ENCODE measurements around the gene TMOD1. TPM values are rescaled to one million over a fixed set of nuclear protein-coding genes. Genes with fewer than 3 reads are reported as not detected.
"Not testable (repeated sequence)": the region's sequence is repeated elsewhere in the genome, so short reads cannot be mapped to it uniquely, and the experiment has no call there.

TMOD1 gene
- total and polyA plus RNA-seq, 2 donors (not counting 1 experiment from before 2014, with no cell fraction given): 0.98 to 4.0 TPM

DNA sequence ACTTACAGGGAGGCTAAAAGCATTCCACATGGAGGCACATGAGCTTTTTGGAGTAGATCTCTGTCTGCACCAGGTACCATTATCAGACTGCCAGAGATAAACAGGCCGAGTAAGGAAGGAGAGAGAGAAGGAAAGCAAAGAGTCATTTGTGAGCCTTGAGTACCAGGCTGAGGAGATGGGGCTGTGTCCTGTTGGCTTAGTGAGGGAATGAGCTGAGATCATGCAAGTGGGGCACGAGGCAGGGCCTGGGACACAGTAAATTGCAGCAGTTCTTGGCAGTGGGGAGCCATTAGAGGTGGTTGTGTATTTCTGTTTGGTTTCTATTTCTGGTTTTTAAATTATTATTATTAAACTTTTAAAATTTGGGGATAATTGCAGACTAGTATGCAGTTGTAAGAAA, 78.4 kb downstream of the TMOD1 start:
- no peak overlapping the region for H3K4me3 ChIP-seq (replicated peaks in 1 of 4; ENCODE audit: control extremely low read depth in 1 of 4, insufficient read depth in 1 of 4, low read depth in 3 of 4, low read length in 4 of 4)
- no peaks in the 10 kb centered on the region for H3K4me1 ChIP-seq (ENCODE audit: control insufficient read depth, extremely low read depth, insufficient read depth, low read length)
- DNase-seq (ENCODE audit: low read depth in 2 of 2): no peak
- H3K36me3 ChIP-seq (ENCODE audit: control insufficient read depth, insufficient read depth, low read length): no peaks in the 10 kb centered on the region
- H3K9ac ChIP-seq (ENCODE audit: insufficient read depth, low read length): no peak overlapping the region
- no peaks in the 10 kb centered on the region for H3K9me3 ChIP-seq (ENCODE audit: control insufficient read depth, insufficient read depth, low read depth, low read length)
- H4K20me1 ChIP-seq (ENCODE audit: control insufficient read depth, extremely low read depth, insufficient read depth, low read length): no peaks in the 10 kb centered on the region
- no peaks in the 10 kb centered on the region for H3K79me2 ChIP-seq (ENCODE audit: control insufficient read depth, insufficient read depth, low read length)
- no peak for TF ChIP-seq EZH2 (IDR thresholded peaks at IDR 0.05; ENCODE audit: low read length, missing control alignments)
- TF ChIP-seq, protein P1, sequence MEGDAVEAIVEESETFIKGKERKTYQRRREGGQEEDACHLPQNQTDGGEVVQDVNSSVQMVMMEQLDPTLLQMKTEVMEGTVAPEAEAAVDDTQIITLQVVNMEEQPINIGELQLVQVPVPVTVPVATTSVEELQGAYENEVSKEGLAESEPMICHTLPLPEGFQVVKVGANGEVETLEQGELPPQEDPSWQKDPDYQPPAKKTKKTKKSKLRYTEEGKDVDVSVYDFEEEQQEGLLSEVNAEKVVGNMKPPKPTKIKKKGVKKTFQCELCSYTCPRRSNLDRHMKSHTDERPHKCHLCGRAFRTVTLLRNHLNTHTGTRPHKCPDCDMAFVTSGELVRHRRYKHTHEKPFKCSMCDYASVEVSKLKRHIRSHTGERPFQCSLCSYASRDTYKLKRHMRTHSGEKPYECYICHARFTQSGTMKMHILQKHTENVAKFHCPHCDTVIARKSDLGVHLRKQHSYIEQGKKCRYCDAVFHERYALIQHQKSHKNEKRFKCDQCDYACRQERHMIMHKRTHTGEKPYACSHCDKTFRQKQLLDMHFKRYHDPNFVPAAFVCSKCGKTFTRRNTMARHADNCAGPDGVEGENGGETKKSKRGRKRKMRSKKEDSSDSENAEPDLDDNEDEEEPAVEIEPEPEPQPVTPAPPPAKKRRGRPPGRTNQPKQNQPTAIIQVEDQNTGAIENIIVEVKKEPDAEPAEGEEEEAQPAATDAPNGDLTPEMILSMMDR (conservative IDR thresholded peaks at IDR 0.05 in 1 of 2, IDR thresholded peaks at IDR 0.05 in 1 of 2; ENCODE audit: low read depth in 1 of 2, low read length in 2 of 2): no peak
- H3K27me3 ChIP-seq (ENCODE audit: control insufficient read depth, insufficient read depth, low read length): no peaks in the 10 kb centered on the region
- H3K27ac ChIP-seq (ENCODE audit: insufficient read depth, low read length): no peak overlapping the region
- no peak overlapping the region for H2AFZ ChIP-seq (ENCODE audit: low read length)
- no peak overlapping the region for H3K4me2 ChIP-seq (ENCODE audit: extremely low read depth, insufficient read depth, low read length)

DNA sequence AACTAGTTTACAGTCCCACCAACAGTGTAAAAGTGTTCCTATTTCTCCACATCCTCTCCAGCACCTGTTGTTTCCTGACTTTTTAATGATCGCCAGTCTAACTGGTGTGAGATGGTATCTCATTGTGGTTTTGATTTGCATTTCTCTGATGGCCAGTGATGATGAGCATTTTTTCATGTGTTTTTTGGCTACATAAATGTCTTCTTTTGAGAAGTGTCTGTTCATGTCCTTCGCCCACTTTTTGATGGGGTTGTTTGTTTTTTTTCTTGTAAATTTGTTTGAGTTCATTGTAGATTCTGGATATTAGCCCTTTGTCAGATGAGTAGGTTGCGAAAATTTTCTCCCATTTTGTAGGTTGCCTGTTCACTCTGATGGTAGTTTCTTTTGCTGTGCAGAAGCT, 80.1 kb downstream of the TMOD1 start:
- H3K27me3 ChIP-seq (ENCODE audit: control insufficient read depth, insufficient read depth, low read length); H3K4me3 ChIP-seq (replicated peaks in 1 of 4; ENCODE audit: control extremely low read depth in 1 of 4, insufficient read depth in 1 of 4, low read depth in 3 of 4, low read length in 4 of 4); H3K9ac ChIP-seq (ENCODE audit: insufficient read depth, low read length); H3K9me3 ChIP-seq (ENCODE audit: control insufficient read depth, insufficient read depth, low read depth, low read length); H3K36me3 ChIP-seq (ENCODE audit: control insufficient read depth, insufficient read depth, low read length); H3K4me1 ChIP-seq (ENCODE audit: control insufficient read depth, extremely low read depth, insufficient read depth, low read length); H4K20me1 ChIP-seq (ENCODE audit: control insufficient read depth, extremely low read depth, insufficient read depth, low read length); H3K27ac ChIP-seq (ENCODE audit: insufficient read depth, low read length); H3K79me2 ChIP-seq (ENCODE audit: control insufficient read depth, insufficient read depth, low read length); DNase-seq (ENCODE audit: low read depth in 2 of 2); H2AFZ ChIP-seq (ENCODE audit: low read length); H3K4me2 ChIP-seq (ENCODE audit: extremely low read depth, insufficient read depth, low read length): not testable (repeated sequence)

DNA sequence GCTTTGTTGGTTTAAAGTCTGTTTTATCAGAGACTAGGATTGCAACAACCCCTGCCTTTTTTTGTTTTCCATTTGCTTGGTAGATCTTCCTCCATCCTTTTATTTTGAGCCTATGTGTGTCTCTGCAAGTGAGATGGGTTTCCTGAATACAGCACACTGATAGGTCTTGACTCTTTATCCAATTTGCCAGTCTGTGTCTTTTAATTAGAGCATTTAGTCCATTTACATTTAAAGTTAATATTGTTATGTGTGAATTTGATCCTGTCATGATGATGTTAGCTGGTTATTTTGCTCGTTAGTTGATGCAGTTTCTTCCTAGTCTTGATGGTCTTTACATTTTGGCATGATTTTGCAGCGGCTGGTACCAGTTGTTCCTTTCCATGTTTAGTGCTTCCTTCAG, 83.3 kb downstream of the TMOD1 start:
- not testable (repeated sequence) for DNase-seq (ENCODE audit: low read depth in 2 of 2); H3K9ac ChIP-seq (ENCODE audit: insufficient read depth, low read length); H3K79me2 ChIP-seq (ENCODE audit: control insufficient read depth, insufficient read depth, low read length); H4K20me1 ChIP-seq (ENCODE audit: control insufficient read depth, extremely low read depth, insufficient read depth, low read length); H3K4me1 ChIP-seq (ENCODE audit: control insufficient read depth, extremely low read depth, insufficient read depth, low read length); H3K36me3 ChIP-seq (ENCODE audit: control insufficient read depth, insufficient read depth, low read length); H3K9me3 ChIP-seq (ENCODE audit: control insufficient read depth, insufficient read depth, low read depth, low read length); H3K4me2 ChIP-seq (ENCODE audit: extremely low read depth, insufficient read depth, low read length); H3K4me3 ChIP-seq (replicated peaks in 1 of 4; ENCODE audit: control extremely low read depth in 1 of 4, insufficient read depth in 1 of 4, low read depth in 3 of 4, low read length in 4 of 4); H3K27ac ChIP-seq (ENCODE audit: insufficient read depth, low read length); H3K27me3 ChIP-seq (ENCODE audit: control insufficient read depth, insufficient read depth, low read length); H2AFZ ChIP-seq (ENCODE audit: low read length)

DNA sequence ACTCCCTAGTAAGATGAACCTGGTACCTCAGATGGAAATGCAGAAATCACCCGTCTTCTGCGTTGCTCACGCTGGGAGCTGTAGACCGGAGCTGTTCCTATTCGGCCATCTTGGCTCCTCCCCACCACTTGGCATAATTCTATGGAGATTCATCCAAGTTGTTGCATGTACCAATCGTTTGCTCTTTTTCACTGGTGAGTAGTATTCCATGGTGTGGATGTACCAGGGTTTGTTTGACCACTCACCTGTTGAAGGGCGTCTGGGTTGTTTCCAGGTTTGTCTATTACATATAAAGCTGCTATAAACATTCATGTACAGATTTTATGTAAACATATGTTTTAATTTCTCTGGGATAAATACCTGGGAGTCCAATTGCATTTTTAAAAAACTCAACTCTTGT, 85.4 kb downstream of the TMOD1 start:
- H3K27ac ChIP-seq (ENCODE audit: insufficient read depth, low read length); H2AFZ ChIP-seq (ENCODE audit: low read length); H3K9me3 ChIP-seq (ENCODE audit: control insufficient read depth, insufficient read depth, low read depth, low read length); H3K9ac ChIP-seq (ENCODE audit: insufficient read depth, low read length); H3K27me3 ChIP-seq (ENCODE audit: control insufficient read depth, insufficient read depth, low read length); H3K79me2 ChIP-seq (ENCODE audit: control insufficient read depth, insufficient read depth, low read length); DNase-seq (ENCODE audit: low read depth in 2 of 2); H3K36me3 ChIP-seq (ENCODE audit: control insufficient read depth, insufficient read depth, low read length); H3K4me1 ChIP-seq (ENCODE audit: control insufficient read depth, extremely low read depth, insufficient read depth, low read length); H4K20me1 ChIP-seq (ENCODE audit: control insufficient read depth, extremely low read depth, insufficient read depth, low read length); H3K4me3 ChIP-seq (replicated peaks in 1 of 4; ENCODE audit: control extremely low read depth in 1 of 4, insufficient read depth in 1 of 4, low read depth in 3 of 4, low read length in 4 of 4); H3K4me2 ChIP-seq (ENCODE audit: extremely low read depth, insufficient read depth, low read length): not testable (repeated sequence)

Data from fibroblast of lung (primary cell).